Right lobe of liver (tissue), 6 donors: ENCODE measurements around the gene HDGFL3. TPM values are rescaled to one million over a fixed set of nuclear protein-coding genes. Genes with fewer than 3 reads are reported as not detected.
"Not testable (repeated sequence)": the region's sequence is repeated elsewhere in the genome, so short reads cannot be mapped to it uniquely, and the experiment has no call there.

Experiments used
- ATAC-seq, 4 donors: fragments of 200-7000 bp; cut with Tn5 transposase; one replicate each; pipeline ENCODE4 v1.9.1; 2020; ENCODE audit warnings: mild to moderate bottlenecking in 4 of 4, moderate library complexity in 4 of 4
- DNase-seq, 3 donors: peaks; one replicate each; pipeline ENCODE4 v3.0.0-alpha.2; 2020
- H3K27ac ChIP-seq, 3 donors: fragments of 200-600 bp; one replicate each; pipeline ENCODE4 v1.8.0; 2022
- H3K27me3 ChIP-seq, 2 donors: fragments of 200-600 bp; one replicate each; pipeline ENCODE4 v1.8.0; 2022
- H3K36me3 ChIP-seq, 4 donors: fragments of 200-600 bp; sonication (generic) in 1 of 4; one replicate each; pipeline versions ENCODE4 v1.5.1 to v1.8.0; 2017 to 2022; ENCODE audit warnings: control low read depth in 1 of 4
- H3K4me1 ChIP-seq, 4 donors: fragments of 200-600 bp; sonication (generic) in 1 of 4; one replicate each; pipeline versions ENCODE4 v1.5.1 to v1.8.0; 2017 to 2022; ENCODE audit warnings: control low read depth in 1 of 4
- H3K4me3 ChIP-seq, 3 donors: fragments of 200-600 bp; one replicate each; pipeline ENCODE4 v1.8.0; 2022
- H3K9me3 ChIP-seq, 4 donors: fragments of 200-600 bp; sonication (generic) in 1 of 4; one replicate each; pipeline versions ENCODE4 v1.5.1 to v1.8.0; 2017 to 2022; ENCODE audit warnings: control low read depth in 1 of 4
- CTCF ChIP-seq, 4 donors: fragments of 200-600 bp in 3 of 4; fragments of 450-650 bp in 1 of 4; IDR thresholded peaks; one replicate each; pipeline versions ENCODE4 v1.5.1 to v1.8.0; 2016 to 2022; ENCODE audit warnings: antibody characterized with exemption in 4 of 4, mild to moderate bottlenecking in 2 of 4
- POLR2A ChIP-seq: fragments of 450-650 bp; IDR thresholded peaks from one replicate; pipeline ENCODE4 v1.6.1; 2017; ENCODE audit warnings: antibody characterized with exemption, mild to moderate bottlenecking
- WGBS: methylation state at CpG from one replicate; pipeline ENCODE4 v1.1.6; 2018; ENCODE audit warnings: low coverage, low lambda C conversion rate; ENCODE audit not compliant: insufficient coverage; ENCODE audit errors: missing lambda C conversion rate; 5-methylcytosine and 5-hydroxymethylcytosine counted together
- intact Hi-C, 2 donors: fragments of 100-400 bp; cut with DNase I; formaldehyde crosslinking; loops; one replicate each; pipeline versions ENCODE4 v1.11.2 to v1.14.1; 2022
- total RNA-seq, 6 experiments: library from RNA; depleted of rRNA in 2 of 6; stranded (reverse); fragments of >200 nt in 2 of 6; fragmentation: NEBNext Ultra II Directional in 3 of 6; extraction: Animal tissue kit (Norgen Biotek cat#: 25700) in 3 of 6; gene quantifications; one replicate each; pipeline versions ENCODE4 v1.1.0 to v1.2.4, GENCODE V29; 2016 to 2023
- donor health status: DM: no; HTN: yes; CAD: no.
- donor health status: DM: no; HTN: no; CAD: no.
- donor health status: DM: no; HTN: no; CAD: no.
- donor health status: DM: no; HTN: yes; CAD: no.
- donor health status: DM: no; HTN: yes; CAD: no.

Gene HDGFL3
- total RNA-seq, 6 experiments from 2014 or later, result 0.70 to 3.3 (median 1.7) TPM

GRCh38 chr15:83088876-83089275, 118.7 kb downstream of the HDGFL3 start:
- no peaks in the 10 kb centered on the region for H3K9me3 ChIP-seq
- H3K4me3 ChIP-seq, result no peak overlapping the region
- ATAC-seq (no peak), DNase-seq (no peak)
- H3K36me3 ChIP-seq, result no peaks in the 10 kb centered on the region
- no peaks in the 10 kb centered on the region for H3K4me1 ChIP-seq
- TF ChIP-seq CTCF (IDR thresholded peaks at IDR 0.05) (no peak), POLR2A (no peak)
- intact Hi-C loops, result no loop called here
- H3K27ac ChIP-seq, result no peak overlapping the region
- WGBS, result 83% methylated on average over 2 of the region's 2 CpGs
- no peaks in the 10 kb centered on the region for H3K27me3 ChIP-seq

- 57% methylated on average over 2 of the region's 2 CpGs for WGBS
- no peak overlapping the region for H3K27ac ChIP-seq
- TF ChIP-seq CTCF (IDR thresholded peaks at IDR 0.05) (no peak), POLR2A (no peak)
- DNase-seq (no peak), ATAC-seq (no peak)
- no peaks in the 10 kb centered on the region for H3K9me3 ChIP-seq
- no peaks in the 10 kb centered on the region for H3K27me3 ChIP-seq
- intact Hi-C loops, result no loop called here
- H3K4me3 ChIP-seq, result no peak overlapping the region
- no peaks in the 10 kb centered on the region for H3K36me3 ChIP-seq
- no peaks in the 10 kb centered on the region for H3K4me1 ChIP-seq
These were observed 120.0 kb downstream of the HDGFL3 start for GRCh38 chr15:83087576-83087975.

GRCh38 chr15:83085864-83086552, 121.6 kb downstream of the HDGFL3 start:
- H3K27me3 ChIP-seq, H3K4me1 ChIP-seq, DNase-seq, H3K36me3 ChIP-seq, intact Hi-C loops, ATAC-seq, H3K27ac ChIP-seq, H3K4me3 ChIP-seq, H3K9me3 ChIP-seq: not testable (repeated sequence)
- 77% methylated on average over 6 of the region's 8 CpGs for WGBS

- H3K27me3 ChIP-seq, H3K36me3 ChIP-seq, H3K4me3 ChIP-seq, intact Hi-C loops, H3K4me1 ChIP-seq, ATAC-seq, H3K9me3 ChIP-seq, DNase-seq, H3K27ac ChIP-seq: not testable (repeated sequence)
- 83% methylated on average over 3 of the region's 3 CpGs for WGBS
These were observed 122.2 kb downstream of the HDGFL3 start for GRCh38 chr15:83085461-83085860.

- TF ChIP-seq CTCF (IDR thresholded peaks at IDR 0.05), result no peak
- no peak for TF ChIP-seq POLR2A
- Histone ChIP-seq H3K4me1 (no peaks in the 10 kb centered on the region), H3K9me3 (no peaks in the 10 kb centered on the region), H3K27me3 (no peaks in the 10 kb centered on the region), H3K36me3 (no peaks in the 10 kb centered on the region), H3K4me3 (no peak overlapping the region), H3K27ac (no peak overlapping the region)
- no CpG with 5 or more reads among the region's 5 CpGs for WGBS
- DNase-seq (no peak), ATAC-seq (no peak)
- intact Hi-C loops, result no loop called here
These were observed 124.8 kb downstream of the HDGFL3 start for GRCh38 chr15:83082730-83083386.
